PC-9 (cell line): ENCODE results near the gene CCDC30. TPM values are rescaled to one million over a fixed set of nuclear protein-coding genes. Genes with fewer than 3 reads are reported as not detected.

ENCODE experiments used
- BruUV-seq: library from RNA; stranded (reverse); fragments of 400-500 nt; replicated peaks from 2 replicates; lab custom pipeline; 2021; lab: Mats Ljungman, UMichigan
- CTCF ChIA-PET: fragments of 300-600 bp; sonication (Branson Sonifier 250); formaldehyde crosslinking; loops from one replicate; lab custom pipeline; 2022; ENCODE audit warnings: antibody characterized with exemption; lab: Charles Lee
- POLR2A ChIA-PET: fragments of 300-600 bp; sonication (Branson Sonifier 250); formaldehyde crosslinking; loops from one replicate; lab custom pipeline; 2022; ENCODE audit warnings: antibody characterized with exemption; ENCODE audit not compliant: unreplicated experiment; lab: Charles Lee
- DNase-seq, 2 experiments: peaks; one replicate each; pipeline versions ENCODE4 v3.0.0 to v3.0.0-alpha.2; 2015 to 2022; ENCODE audit warnings: mixed read lengths in 1 of 2
- H2AFZ ChIP-seq: fragments of 200-600 bp; sonication (generic); 2 replicates; pipeline ENCODE4 v1.8.1; 2017; ENCODE audit warnings: antibody characterized with exemption
- H3F3A ChIP-seq: fragments of 200-600 bp; sonication (generic); 2 replicates; pipeline ENCODE4 v1.8.1; 2017; ENCODE audit warnings: antibody characterized with exemption, mild to moderate bottlenecking, low read depth; ENCODE audit not compliant: insufficient read depth
- H3K27ac ChIP-seq: fragments of 200-600 bp; sonication (generic); 2 replicates; pipeline ENCODE4 v1.6.1; 2016; ENCODE audit warnings: mixed run types
- H3K27me3 ChIP-seq: fragments of 200-600 bp; sonication (generic); 2 replicates; pipeline ENCODE4 v1.6.1; 2016; ENCODE audit warnings: low read depth, mixed run types; ENCODE audit not compliant: insufficient read depth
- H3K36me3 ChIP-seq: fragments of 200-600 bp; sonication (generic); 2 replicates; pipeline ENCODE4 v1.6.1; 2016; ENCODE audit warnings: low read depth, mixed run types
- H3K4me1 ChIP-seq: fragments of 200-600 bp; sonication (generic); replicated peaks from 2 replicates; pipeline ENCODE4 v1.6.1; 2016; ENCODE audit warnings: mixed run types; ENCODE audit not compliant: insufficient read depth
- H3K4me2 ChIP-seq: fragments of 200-600 bp; sonication (generic); 2 replicates; pipeline ENCODE4 v1.6.1; 2017; ENCODE audit warnings: mixed run types
- H3K4me3 ChIP-seq: fragments of 200-600 bp; sonication (generic); 2 replicates; pipeline ENCODE4 v1.6.1; 2016; ENCODE audit warnings: mixed run types
- H3K79me2 ChIP-seq: fragments of 200-600 bp; sonication (generic); 2 replicates; pipeline ENCODE4 v1.6.1; 2017; ENCODE audit warnings: low read depth, mixed run types
- H3K9me2 ChIP-seq: fragments of 200-600 bp; sonication (generic); 2 replicates; pipeline ENCODE4 v1.8.1; 2017; ENCODE audit warnings: mild to moderate bottlenecking; ENCODE audit not compliant: insufficient read depth
- H3K9me3 ChIP-seq: fragments of 200-600 bp; sonication (generic); 2 replicates; pipeline ENCODE4 v1.8.1; 2016; ENCODE audit warnings: low read depth; ENCODE audit not compliant: insufficient read depth
- H4K20me1 ChIP-seq: fragments of 200-600 bp; sonication (generic); 2 replicates; pipeline ENCODE4 v1.8.1; 2017; ENCODE audit not compliant: insufficient read depth
- CTCF ChIP-seq: fragments of 200-600 bp; sonication (generic); conservative IDR thresholded peaks from 2 replicates; pipeline ENCODE4 v1.6.1; 2017; ENCODE audit warnings: mixed run types, antibody characterized with exemption, mild to moderate bottlenecking, moderate library complexity
- EZH2 ChIP-seq: fragments of 200-600 bp; sonication (generic); IDR thresholded peaks from 2 replicates; pipeline ENCODE4 v1.8.0; 2017; ENCODE audit warnings: antibody characterized with exemption, low read depth
- intact Hi-C: fragments of 100-400 bp; cut with micrococcal nuclease; formaldehyde crosslinking; loops from one replicate; pipeline ENCODE4 v1.10.0; 2022; ENCODE audit not compliant: unreplicated experiment
- total RNA-seq: library from RNA; stranded (reverse); gene quantifications from 2 replicates; pipeline ENCODE4 v1.2.3, GENCODE V29; 2021

Gene CCDC30
- total RNA-seq, 1 experiment from 2014 or later = 10.2 TPM

GRCh38 chr1:42450061-42450460 lies 13.0 kb upstream of the CCDC30 start:
- no peaks in the 10 kb centered on the region for H3K9me3 ChIP-seq
- no peaks in the 10 kb centered on the region for H4K20me1 ChIP-seq
- 0 out of 2 replicates have a peak, but pooled peaks cover 3% of the 10 kb centered on the region for H3K9me2 ChIP-seq
- intact Hi-C loops = loop anchor here (10.0 kb wide), 1 partner anchor 275 kb away; no protein-coding TSS in a partner anchor
- no peak for DNase-seq
- POLR2A ChIA-PET = no interaction called here
- H2AFZ ChIP-seq = no peak overlapping the region
- H3K4me2 ChIP-seq = no peak overlapping the region
- peaks cover 8% of the 10 kb centered on the region; the same call in 1 of the 2 replicates for H3K4me1 ChIP-seq
- H3K36me3 ChIP-seq = no peaks in the 10 kb centered on the region
- CTCF ChIA-PET = no interaction called here
- no peaks in the 10 kb centered on the region for H3F3A ChIP-seq
- TF ChIP-seq CTCF (no peak), EZH2 (no peak)
- H3K4me3 ChIP-seq = no peak overlapping the region
- no peak overlapping the region for H3K27ac ChIP-seq
- no peaks in the 10 kb centered on the region for H3K27me3 ChIP-seq
- BruUV-seq = no TSS peak
- no peaks in the 10 kb centered on the region for H3K79me2 ChIP-seq

- no peak overlapping the region for H3K27ac ChIP-seq
- intact Hi-C loops = loop anchor here (10.0 kb wide), 1 partner anchor 279 kb away; no protein-coding TSS in a partner anchor
- DNase-seq = no peak
- H2AFZ ChIP-seq = no peak overlapping the region
- H3K79me2 ChIP-seq = peaks cover 19% of the 10 kb centered on the region
- H3K9me3 ChIP-seq = no peaks in the 10 kb centered on the region
- no peak for TF ChIP-seq EZH2
- TF ChIP-seq CTCF = no peak
- no peak overlapping the region for H3K4me2 ChIP-seq
- ChIA-PET POLR2A (no interaction called here), CTCF (no interaction called here)
- no peaks in the 10 kb centered on the region for H3K9me2 ChIP-seq
- no peaks in the 10 kb centered on the region for H4K20me1 ChIP-seq
- H3K4me3 ChIP-seq = no peak overlapping the region
- H3K27me3 ChIP-seq = no peaks in the 10 kb centered on the region
- BruUV-seq = no TSS peak
- peaks cover 6% of the 10 kb centered on the region; the same call in 1 of the 2 replicates for H3F3A ChIP-seq
- H3K4me1 ChIP-seq = peaks cover 26% of the 10 kb centered on the region
- H3K36me3 ChIP-seq = peaks cover 9% of the 10 kb centered on the region; the same call in 1 of the 2 replicates
These were observed 9.7 kb upstream of the CCDC30 start for GRCh38 chr1:42453386-42453785.

- peaks cover 15% of the 10 kb centered on the region; the same call in 1 of the 2 replicates for H3K36me3 ChIP-seq
- no peak overlapping the region for H2AFZ ChIP-seq
- peaks cover 10% of the 10 kb centered on the region; the same call in 1 of the 2 replicates for H3F3A ChIP-seq
- H4K20me1 ChIP-seq = no peaks in the 10 kb centered on the region
- no peaks in the 10 kb centered on the region for H3K27me3 ChIP-seq
- no peak overlapping the region for H3K4me2 ChIP-seq
- peaks cover 23% of the 10 kb centered on the region for H3K79me2 ChIP-seq
- TF ChIP-seq EZH2 = no peak
- TF ChIP-seq CTCF = no peak
- POLR2A ChIA-PET = no interaction called here
- H3K4me1 ChIP-seq = peaks cover 26% of the 10 kb centered on the region
- no peaks in the 10 kb centered on the region for H3K9me3 ChIP-seq
- intact Hi-C loops = loop anchor here (10.0 kb wide), 1 partner anchor 280 kb away; no protein-coding TSS in a partner anchor
- no peak for DNase-seq
- CTCF ChIA-PET = no interaction called here
- no TSS peak for BruUV-seq
- no peaks in the 10 kb centered on the region for H3K9me2 ChIP-seq
- no peak overlapping the region for H3K27ac ChIP-seq
- no peak overlapping the region for H3K4me3 ChIP-seq
These were observed 8.7 kb upstream of the CCDC30 start for GRCh38 chr1:42454403-42454802.
